Parathyroid adenoma (tissue), 2 donors: ENCODE results near the gene TSC22D1.

ENCODE experiments used
- H2AFZ ChIP-seq: fragments of 300-600 bp; sonication (generic); one replicate; pipeline ENCODE4 v1.7.0; 2017; ENCODE audit warnings: antibody characterized with exemption, mild to moderate bottlenecking
- H3K27ac ChIP-seq: fragments of 300-600 bp; sonication (generic); one replicate; pipeline ENCODE4 v1.7.0; 2017
- H3K27me3 ChIP-seq: fragments of 300-600 bp; sonication (generic); one replicate; pipeline ENCODE4 v1.7.0; 2017; ENCODE audit warnings: low read length; ENCODE audit not compliant: control insufficient read depth, insufficient read depth
- H3K36me3 ChIP-seq: fragments of 300-600 bp; sonication (generic); one replicate; pipeline ENCODE4 v1.7.0; 2017; ENCODE audit warnings: low read length; ENCODE audit not compliant: control insufficient read depth, insufficient read depth
- H3K4me1 ChIP-seq: fragments of 300-600 bp; sonication (generic); one replicate; pipeline ENCODE4 v1.7.0; 2017; ENCODE audit warnings: control low read depth
- H3K4me2 ChIP-seq: fragments of 300-600 bp; sonication (generic); one replicate; pipeline ENCODE4 v1.7.0; 2017; ENCODE audit warnings: low read length
- H3K4me3 ChIP-seq: fragments of 300-600 bp; sonication (generic); one replicate; pipeline ENCODE4 v1.7.0; 2017; ENCODE audit warnings: low read depth, low read length
- H3K79me2 ChIP-seq: fragments of 300-600 bp; sonication (generic); one replicate; pipeline ENCODE4 v1.7.0; 2017; ENCODE audit warnings: control low read depth
- H3K9ac ChIP-seq: fragments of 300-600 bp; sonication (generic); one replicate; pipeline ENCODE4 v1.7.0; 2017; ENCODE audit warnings: mild to moderate bottlenecking
- H3K9me3 ChIP-seq: fragments of 300-600 bp; sonication (generic); one replicate; pipeline ENCODE4 v1.7.0; 2017; ENCODE audit warnings: low read length; ENCODE audit not compliant: control insufficient read depth
- CTCF ChIP-seq: fragments of 300-600 bp; sonication (generic); IDR thresholded peaks from one replicate; pipeline ENCODE4 v1.7.0; 2017; ENCODE audit warnings: antibody characterized with exemption, mild to moderate bottlenecking
- donor health status: primary hyperparathyroidism.

Gene TSC22D1

DNA sequence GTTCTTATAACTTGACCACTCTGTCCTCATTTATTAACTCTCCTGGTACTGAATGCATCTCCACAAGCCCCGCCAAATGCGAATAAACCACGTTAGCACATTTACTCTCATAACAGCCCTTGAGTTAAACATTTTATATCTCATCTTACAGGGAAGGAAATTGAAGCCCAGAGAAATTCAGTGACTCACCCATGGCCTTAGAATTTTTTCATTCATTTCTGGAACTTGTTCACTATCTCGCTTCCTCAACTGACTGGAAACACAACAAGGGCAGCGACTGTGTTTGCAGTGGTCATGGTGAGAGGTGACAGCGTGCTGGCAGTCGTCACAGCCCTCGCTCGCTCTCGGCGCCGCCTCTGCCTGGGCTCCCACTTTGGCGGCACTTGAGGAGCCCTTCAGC lies 163.0 kb downstream of the TSC22D1 start:
- Histone ChIP-seq H3K4me3 (no peak overlapping the region), H3K27ac (no peak overlapping the region), H3K4me1 (no peaks in the 10 kb centered on the region), H3K9ac (no peak overlapping the region), H3K27me3 (no peaks in the 10 kb centered on the region), H3K9me3 (no peaks in the 10 kb centered on the region), H3K79me2 (no peaks in the 10 kb centered on the region), H2AFZ (no peak overlapping the region), H3K36me3 (no peaks in the 10 kb centered on the region), H3K4me2 (no peak overlapping the region)
- TF ChIP-seq CTCF, result no peak

DNA sequence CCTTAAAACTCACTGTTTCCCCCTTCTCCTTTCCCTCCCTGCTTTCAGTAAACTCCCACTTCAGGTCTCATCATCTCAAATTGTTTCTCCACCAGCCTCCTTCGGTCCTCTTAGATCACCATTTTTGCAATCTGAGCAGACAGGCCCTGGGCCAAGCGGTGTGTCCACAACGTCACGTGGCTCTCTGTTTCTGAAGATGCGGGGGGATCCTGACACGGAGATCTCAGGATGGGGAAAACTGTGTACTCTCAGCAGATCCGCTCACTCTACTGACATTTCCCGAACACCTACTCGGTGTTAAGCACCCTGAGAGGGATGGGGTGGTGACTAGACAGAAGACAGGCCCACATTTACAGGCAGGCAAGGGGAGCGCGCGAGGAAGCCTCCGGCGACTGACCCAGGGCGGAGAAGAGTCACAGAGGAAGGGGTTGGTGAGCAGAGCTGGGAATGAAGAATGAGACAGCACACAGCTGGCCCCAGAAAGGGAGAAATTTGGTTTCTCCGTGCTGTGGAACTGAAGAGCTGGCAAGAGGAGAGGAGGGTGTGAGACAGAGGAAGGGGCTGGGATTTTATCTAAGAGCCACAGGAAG lies 163.7 kb downstream of the TSC22D1 start:
- no peaks in the 10 kb centered on the region for H3K4me1 ChIP-seq
- H2AFZ ChIP-seq, result no peak overlapping the region
- no peak overlapping the region for H3K9ac ChIP-seq
- H3K79me2 ChIP-seq, result no peaks in the 10 kb centered on the region
- H3K4me2 ChIP-seq, result no peak overlapping the region
- H3K27me3 ChIP-seq, result no peaks in the 10 kb centered on the region
- no peaks in the 10 kb centered on the region for H3K9me3 ChIP-seq
- TF ChIP-seq CTCF, result no peak
- no peaks in the 10 kb centered on the region for H3K36me3 ChIP-seq
- H3K4me3 ChIP-seq, result no peak overlapping the region
- no peak overlapping the region for H3K27ac ChIP-seq

GRCh38 chr13:44411841-44412240 lies 164.3 kb downstream of the TSC22D1 start:
- H3K9ac ChIP-seq, result no peak overlapping the region
- H3K79me2 ChIP-seq, result no peaks in the 10 kb centered on the region
- no peaks in the 10 kb centered on the region for H3K9me3 ChIP-seq
- H3K4me2 ChIP-seq, result no peak overlapping the region
- H3K4me1 ChIP-seq, result no peaks in the 10 kb centered on the region
- no peak for TF ChIP-seq CTCF
- H2AFZ ChIP-seq, result no peak overlapping the region
- H3K27me3 ChIP-seq, result no peaks in the 10 kb centered on the region
- H3K36me3 ChIP-seq, result no peaks in the 10 kb centered on the region
- H3K4me3 ChIP-seq, result no peak overlapping the region
- no peak overlapping the region for H3K27ac ChIP-seq

DNA sequence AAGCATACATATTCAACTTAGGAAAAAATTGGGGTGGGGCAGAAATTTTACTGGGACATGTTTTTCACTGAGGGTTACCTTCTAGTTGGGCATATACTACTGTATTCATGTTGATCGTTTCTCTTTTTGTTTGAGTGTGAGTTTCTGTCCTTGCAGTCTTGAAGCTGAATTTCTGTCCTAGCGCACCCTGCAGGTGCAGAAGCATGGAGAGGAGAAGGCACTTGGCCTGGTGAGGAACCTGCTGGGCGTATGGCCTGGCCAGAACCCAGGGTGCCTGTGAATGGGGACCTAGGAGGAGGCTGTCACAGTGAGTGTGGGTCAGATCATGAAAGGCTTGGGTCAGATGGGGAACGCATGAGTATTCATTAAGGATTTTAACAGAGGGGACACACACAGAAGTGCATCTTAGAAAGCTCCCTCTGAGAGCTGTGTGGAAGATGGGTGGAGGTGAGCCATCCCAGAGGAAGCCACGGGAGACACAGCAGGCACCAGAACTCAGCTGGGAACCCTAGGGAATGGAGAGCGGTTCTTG lies 165.7 kb downstream of the TSC22D1 start:
- Histone ChIP-seq H3K9ac (no peak overlapping the region), H3K27me3 (no peaks in the 10 kb centered on the region), H3K27ac (no peak overlapping the region), H3K4me1 (no peaks in the 10 kb centered on the region), H3K79me2 (no peaks in the 10 kb centered on the region), H3K4me2 (no peak overlapping the region), H3K4me3 (no peak overlapping the region), H3K36me3 (no peaks in the 10 kb centered on the region), H2AFZ (no peak overlapping the region), H3K9me3 (no peaks in the 10 kb centered on the region)
- no peak for TF ChIP-seq CTCF

DNA sequence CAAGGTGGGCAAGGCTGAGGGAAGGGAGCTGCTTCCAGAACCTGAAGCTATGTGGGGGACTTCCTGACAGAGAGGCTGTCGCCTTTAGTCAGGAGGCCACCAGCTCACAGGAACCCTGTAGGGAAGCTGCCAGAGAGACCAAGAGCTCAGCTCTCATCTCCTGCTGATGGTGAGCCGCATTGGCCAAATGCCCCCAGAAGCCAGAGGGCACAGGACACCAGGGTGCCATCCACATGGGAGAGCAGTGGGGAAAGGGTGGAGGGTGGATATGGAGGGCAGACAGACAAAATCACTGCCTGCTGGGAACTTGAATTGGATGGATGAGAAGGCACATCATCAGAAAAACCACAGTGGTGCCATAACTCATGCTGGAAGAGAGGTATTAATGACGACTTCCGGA lies 166.5 kb downstream of the TSC22D1 start:
- Histone ChIP-seq H3K4me2 (no peak overlapping the region), H3K79me2 (no peaks in the 10 kb centered on the region), H3K4me3 (no peak overlapping the region), H3K9me3 (no peaks in the 10 kb centered on the region), H3K4me1 (no peaks in the 10 kb centered on the region), H3K9ac (no peak overlapping the region), H3K36me3 (no peaks in the 10 kb centered on the region), H3K27me3 (no peaks in the 10 kb centered on the region), H3K27ac (no peak overlapping the region), H2AFZ (no peak overlapping the region)
- no peak for TF ChIP-seq CTCF
